Epithelial cell of prostate (primary cell): Measurements from ENCODE around the gene S100G.
"Not testable (repeated sequence)": the region's sequence is repeated elsewhere in the genome, so short reads cannot be mapped to it uniquely, and the experiment has no call there.

ENCODE experiments used
- DNase-seq: peaks from one replicate; pipeline ENCODE4 v3.0.0-alpha.2; 2011; ENCODE audit warnings: low read depth, low spot score
- H3K27ac ChIP-seq: fragments of 450-650 bp; 2 replicates; pipeline ENCODE4 v1.5.1; 2017; ENCODE audit warnings: mild to moderate bottlenecking

S100G gene

GRCh38 chrX:16649858-16650257 lies at the start of gene S100G:
TSS of gene S100G (plus strand) at chrX:16650158. CDS start at chrX:16651007, 849 bp downstream.
- DNase-seq: no peak
- no peak within 1 kb of the TSS for H3K27ac ChIP-seq

GRCh38 chrX:16601885-16602284 lies 48.1 kb upstream of the S100G start:
- no peak overlapping the region for H3K27ac ChIP-seq

GRCh38 chrX:16603235-16603634 lies 46.7 kb upstream of the S100G start:
- not testable (repeated sequence) for DNase-seq
- peak overlapping the region; percentile 61 for H3K27ac ChIP-seq

More at GRCh38 chrX:16601885-16602284, 48.1 kb upstream of the S100G start:
- no peak for DNase-seq

- H3K27ac ChIP-seq: peak overlapping the region; percentile 61
- peak; percentile 39 for DNase-seq
Measured at GRCh38 chrX:16603822-16604221, 46.1 kb upstream of the S100G start.

GRCh38 chrX:16604337-16604736 lies 45.6 kb upstream of the S100G start:
- peak overlapping the region; percentile 61 for H3K27ac ChIP-seq
- DNase-seq: no peak

- no peak for DNase-seq
- no peak overlapping the region for H3K27ac ChIP-seq
Measured at GRCh38 chrX:16606142-16606720, 43.7 kb upstream of the S100G start.

- H3K27ac ChIP-seq: no peak overlapping the region
- no peak for DNase-seq
Measured at GRCh38 chrX:16610121-16610621, 39.8 kb upstream of the S100G start.

- DNase-seq, H3K27ac ChIP-seq: not testable (repeated sequence)
Measured at GRCh38 chrX:16610654-16611053, 39.3 kb upstream of the S100G start.

GRCh38 chrX:16612257-16612897 lies 37.6 kb upstream of the S100G start:
- DNase-seq: no peak
- no peak overlapping the region for H3K27ac ChIP-seq

GRCh38 chrX:16617382-16617781 lies 32.6 kb upstream of the S100G start:
- H3K27ac ChIP-seq: no peak overlapping the region
- DNase-seq: no peak

- H3K27ac ChIP-seq: no peak overlapping the region
- DNase-seq: no peak
Measured at GRCh38 chrX:16618422-16618821, 31.5 kb upstream of the S100G start.

- no peak for DNase-seq
- no peak overlapping the region for H3K27ac ChIP-seq
Measured at GRCh38 chrX:16619024-16619423, 30.9 kb upstream of the S100G start.

- DNase-seq, H3K27ac ChIP-seq: not testable (repeated sequence)
Measured at GRCh38 chrX:16628511-16628910, 21.4 kb upstream of the S100G start.

GRCh38 chrX:16628946-16629595 lies 20.9 kb upstream of the S100G start:
- DNase-seq: no peak
- no peak overlapping the region for H3K27ac ChIP-seq

- no peak for DNase-seq
Measured at GRCh38 chrX:16629909-16630308, 20.0 kb upstream of the S100G start.

GRCh38 chrX:16633754-16634153 lies 16.2 kb upstream of the S100G start:
- H3K27ac ChIP-seq: no peak overlapping the region
- no peak for DNase-seq

More at GRCh38 chrX:16629909-16630308, 20.0 kb upstream of the S100G start:
- no peak overlapping the region for H3K27ac ChIP-seq

- DNase-seq: no peak
- no peak overlapping the region for H3K27ac ChIP-seq
Measured at GRCh38 chrX:16635040-16635439, 14.9 kb upstream of the S100G start.

GRCh38 chrX:16635596-16635995 lies 14.4 kb upstream of the S100G start:
- H3K27ac ChIP-seq: no peak overlapping the region
- DNase-seq: no peak

GRCh38 chrX:16638533-16638932 lies 11.4 kb upstream of the S100G start:
- no peak for DNase-seq
- H3K27ac ChIP-seq: no peak overlapping the region

- no peak for DNase-seq
- H3K27ac ChIP-seq: no peak overlapping the region
Measured at GRCh38 chrX:16639966-16640365, 10.0 kb upstream of the S100G start.

GRCh38 chrX:16640823-16641222 lies 9.1 kb upstream of the S100G start:
- DNase-seq: no peak
- no peak overlapping the region for H3K27ac ChIP-seq
